Upper lobe of left lung (tissue), 4 donors: Measurements from ENCODE around the gene MPV17L2.

Experiments
- CTCF ChIP-seq, 6 experiments: fragments of 450-650 bp in 4 of 6; fragments of 200-600 bp in 2 of 6; sonication (generic) in 2 of 6; IDR thresholded peaks; one replicate each; pipeline ENCODE4 v1.5.1; 2016 to 2019; ENCODE audit warnings: antibody characterized with exemption in 6 of 6
- EP300 ChIP-seq, 4 donors: sonication (generic); formaldehyde crosslinking; IDR thresholded peaks; one replicate each; pipeline ENCODE4 v1.5.1; 2017; ENCODE audit warnings: antibody characterized with exemption in 4 of 4, control low read depth in 2 of 4
- POLR2A ChIP-seq, 4 donors: fragments of 450-650 bp; IDR thresholded peaks; one replicate each; pipeline ENCODE4 v1.5.1; 2016 to 2017; ENCODE audit warnings: antibody characterized with exemption in 4 of 4, mild to moderate bottlenecking in 2 of 4
- POLR2AphosphoS5 ChIP-seq, 2 donors: sonication (generic); formaldehyde crosslinking; IDR thresholded peaks; one replicate each; pipeline ENCODE4 v1.5.1; 2017; ENCODE audit warnings: antibody characterized with exemption in 2 of 2

- TF ChIP-seq EP300 (IDR thresholded peaks at IDR 0.05) (no peak), CTCF (IDR thresholded peaks at IDR 0.05) (peak in 2 of 6 experiments; percentile 11 to 30), POLR2A (IDR thresholded peaks at IDR 0.05) (no peak), POLR2AphosphoS5 (IDR thresholded peaks at IDR 0.05) (no peak)
Observed at GRCh38 chr19:18233224-18233825, 40.3 kb downstream of the MPV17L2 start.
